Measurements from ENCODE around the gene BDKRB2.

BDKRB2 gene

GRCh38 chr14:96231526-96232130, 27.0 kb downstream of the BDKRB2 start:
- DNase-seq (ENCODE audit: insufficient read length, low spot score) (no peak), FAIRE-seq (no peak)
- no peak for TF ChIP-seq POLR2A (IDR thresholded peaks at IDR 0.05; ENCODE audit: low read depth, low read length)
- no peak for TF ChIP-seq SPI1 (IDR thresholded peaks at IDR 0.05; ENCODE audit: low read depth, low read length)
- TF ChIP-seq PAX5 (IDR thresholded peaks at IDR 0.05; ENCODE audit: insufficient read depth, low read length, severe bottlenecking), result no peak
- no peak for TF ChIP-seq TAF1 (IDR thresholded peaks at IDR 0.05; ENCODE audit: low read depth, low read length)
- TF ChIP-seq POLR2AphosphoS5 (IDR thresholded peaks at IDR 0.05; ENCODE audit: low read depth, low read length), result no peak
- no peak for TF ChIP-seq POU2F2 (IDR thresholded peaks at IDR 0.05; ENCODE audit: low read depth, low read length)

DNA sequence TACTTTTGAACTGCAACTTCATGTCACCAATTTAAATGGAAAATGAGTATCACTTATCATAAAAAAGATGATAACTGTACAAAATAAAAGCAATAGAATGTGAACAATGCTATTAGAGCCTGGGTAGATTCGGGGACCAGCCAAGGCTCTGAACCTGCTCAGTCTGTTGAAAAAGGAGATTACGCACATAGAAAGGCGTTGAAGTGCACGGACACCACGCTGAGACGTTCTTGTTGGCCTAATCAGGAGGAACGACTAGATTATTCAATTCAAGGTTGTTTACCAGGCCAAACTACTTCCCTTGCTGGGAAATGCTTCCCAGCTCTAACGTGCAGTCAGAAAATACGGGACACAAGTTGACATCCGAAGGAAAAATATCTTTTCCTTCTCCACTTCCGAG, 27.9 kb downstream of the BDKRB2 start:
- DNase-seq (ENCODE audit: insufficient read length, low spot score) (no peak), FAIRE-seq (no peak)
- TF ChIP-seq POU2F2 (IDR thresholded peaks at IDR 0.05; ENCODE audit: low read depth, low read length) (no peak), POLR2AphosphoS5 (IDR thresholded peaks at IDR 0.05; ENCODE audit: low read depth, low read length) (no peak), POLR2A (IDR thresholded peaks at IDR 0.05; ENCODE audit: low read depth, low read length) (no peak), SPI1 (IDR thresholded peaks at IDR 0.05; ENCODE audit: low read depth, low read length) (no peak), PAX5 (IDR thresholded peaks at IDR 0.05; ENCODE audit: insufficient read depth, low read length, severe bottlenecking) (no peak), TAF1 (IDR thresholded peaks at IDR 0.05; ENCODE audit: low read depth, low read length) (no peak)

DNA sequence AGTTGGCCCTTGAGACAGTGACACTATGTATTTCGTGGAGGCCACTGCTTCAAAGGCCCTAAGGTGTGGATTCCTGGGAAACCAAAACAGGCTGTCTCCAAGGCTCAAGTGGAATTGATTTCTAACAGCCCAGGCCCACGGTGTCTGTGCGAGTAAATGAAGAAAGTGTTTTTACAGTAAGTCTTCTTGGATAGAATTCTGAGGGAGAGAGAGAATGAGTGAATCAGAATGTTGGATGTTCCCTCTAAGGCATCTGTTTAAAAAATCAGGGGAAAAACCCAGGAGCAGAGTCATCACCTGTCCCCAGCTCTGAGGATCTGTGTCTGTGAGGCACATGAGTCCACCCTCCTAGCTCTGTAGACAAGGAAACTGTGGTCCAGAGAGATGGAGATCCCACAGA, 29.0 kb downstream of the BDKRB2 start:
- TF ChIP-seq TAF1 (IDR thresholded peaks at IDR 0.05; ENCODE audit: low read depth, low read length), result no peak
- TF ChIP-seq POLR2A (IDR thresholded peaks at IDR 0.05; ENCODE audit: low read depth, low read length), result no peak
- TF ChIP-seq SPI1 (IDR thresholded peaks at IDR 0.05; ENCODE audit: low read depth, low read length), result no peak
- TF ChIP-seq POU2F2 (IDR thresholded peaks at IDR 0.05; ENCODE audit: low read depth, low read length), result no peak
- TF ChIP-seq POLR2AphosphoS5 (IDR thresholded peaks at IDR 0.05; ENCODE audit: low read depth, low read length), result no peak
- no peak for TF ChIP-seq PAX5 (IDR thresholded peaks at IDR 0.05; ENCODE audit: insufficient read depth, low read length, severe bottlenecking)
- DNase-seq (ENCODE audit: insufficient read length, low spot score) (no peak), FAIRE-seq (no peak)

- TF ChIP-seq POU2F2 (IDR thresholded peaks at IDR 0.05; ENCODE audit: low read depth, low read length) (no peak), TAF1 (IDR thresholded peaks at IDR 0.05; ENCODE audit: low read depth, low read length) (no peak), POLR2AphosphoS5 (IDR thresholded peaks at IDR 0.05; ENCODE audit: low read depth, low read length) (no peak), POLR2A (IDR thresholded peaks at IDR 0.05; ENCODE audit: low read depth, low read length) (no peak), SPI1 (IDR thresholded peaks at IDR 0.05; ENCODE audit: low read depth, low read length) (no peak), PAX5 (IDR thresholded peaks at IDR 0.05; ENCODE audit: insufficient read depth, low read length, severe bottlenecking) (no peak)
- DNase-seq (ENCODE audit: insufficient read length, low spot score), result no peak
- no peak for FAIRE-seq
These were observed 30.8 kb downstream of the BDKRB2 start for GRCh38 chr14:96235426-96235825.

DNA sequence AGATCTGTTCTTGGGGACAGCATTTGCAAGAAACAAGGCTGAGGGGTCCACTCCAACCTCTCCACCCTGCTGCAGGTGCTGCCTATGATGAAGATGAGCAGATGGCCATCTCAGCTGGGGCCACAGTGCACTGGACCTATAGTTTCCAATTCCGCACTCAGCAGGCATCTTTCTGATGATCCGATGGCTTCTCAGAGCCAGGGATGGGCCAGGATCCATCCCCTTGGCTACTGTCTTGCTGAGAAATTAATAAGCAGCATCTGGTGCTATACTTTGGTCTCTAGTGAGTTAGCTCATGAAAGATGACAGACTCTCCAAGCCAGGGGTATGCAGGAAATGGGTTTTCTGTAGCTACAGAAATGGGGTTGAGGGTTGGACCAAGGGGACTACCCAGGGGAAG, 33.0 kb downstream of the BDKRB2 start:
- FAIRE-seq, result no peak
- TF ChIP-seq POU2F2 (IDR thresholded peaks at IDR 0.05; ENCODE audit: low read depth, low read length), result no peak
- TF ChIP-seq POLR2A (IDR thresholded peaks at IDR 0.05; ENCODE audit: low read depth, low read length), result no peak
- no peak for TF ChIP-seq TAF1 (IDR thresholded peaks at IDR 0.05; ENCODE audit: low read depth, low read length)
- TF ChIP-seq SPI1 (IDR thresholded peaks at IDR 0.05; ENCODE audit: low read depth, low read length), result no peak
- no peak for TF ChIP-seq POLR2AphosphoS5 (IDR thresholded peaks at IDR 0.05; ENCODE audit: low read depth, low read length)
- TF ChIP-seq PAX5 (IDR thresholded peaks at IDR 0.05; ENCODE audit: insufficient read depth, low read length, severe bottlenecking), result no peak
- DNase-seq (ENCODE audit: insufficient read length, low spot score), result no peak

GRCh38 chr14:96238676-96239265, 34.1 kb downstream of the BDKRB2 start:
- no peak for TF ChIP-seq POU2F2 (IDR thresholded peaks at IDR 0.05; ENCODE audit: low read depth, low read length)
- no peak for TF ChIP-seq TAF1 (IDR thresholded peaks at IDR 0.05; ENCODE audit: low read depth, low read length)
- no peak for TF ChIP-seq POLR2AphosphoS5 (IDR thresholded peaks at IDR 0.05; ENCODE audit: low read depth, low read length)
- TF ChIP-seq PAX5 (IDR thresholded peaks at IDR 0.05; ENCODE audit: insufficient read depth, low read length, severe bottlenecking), result no peak
- TF ChIP-seq POLR2A (IDR thresholded peaks at IDR 0.05; ENCODE audit: low read depth, low read length), result no peak
- TF ChIP-seq SPI1 (IDR thresholded peaks at IDR 0.05; ENCODE audit: low read depth, low read length), result no peak
- DNase-seq (ENCODE audit: insufficient read length, low spot score) (no peak), FAIRE-seq (no peak)

DNA sequence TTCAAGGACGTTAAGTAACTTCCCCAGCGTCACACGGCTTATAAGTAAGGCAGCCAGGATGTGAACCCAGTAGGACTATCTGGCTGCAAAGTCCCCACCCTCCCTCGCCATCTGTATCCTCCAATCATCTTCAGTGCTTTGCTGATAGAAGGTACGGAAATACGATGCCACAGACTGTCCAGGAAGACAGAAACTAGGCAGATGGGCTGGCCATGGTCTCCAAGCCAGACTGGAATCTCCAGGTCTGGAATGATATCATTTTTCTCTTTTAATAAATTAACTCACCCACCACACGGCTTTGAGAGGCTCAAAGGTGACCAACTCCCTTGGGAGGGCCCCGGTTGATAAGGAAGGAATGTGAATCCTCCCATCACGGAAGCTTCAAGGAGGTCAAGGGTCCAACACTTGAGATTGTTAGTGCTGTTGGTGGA, 35.1 kb downstream of the BDKRB2 start:
- TF ChIP-seq POLR2A (IDR thresholded peaks at IDR 0.05; ENCODE audit: low read depth, low read length) (no peak), POU2F2 (IDR thresholded peaks at IDR 0.05; ENCODE audit: low read depth, low read length) (no peak), SPI1 (IDR thresholded peaks at IDR 0.05; ENCODE audit: low read depth, low read length) (no peak), POLR2AphosphoS5 (IDR thresholded peaks at IDR 0.05; ENCODE audit: low read depth, low read length) (no peak), TAF1 (IDR thresholded peaks at IDR 0.05; ENCODE audit: low read depth, low read length) (no peak), PAX5 (IDR thresholded peaks at IDR 0.05; ENCODE audit: insufficient read depth, low read length, severe bottlenecking) (no peak)
- FAIRE-seq (no peak), DNase-seq (ENCODE audit: insufficient read length, low spot score) (no peak)

DNA sequence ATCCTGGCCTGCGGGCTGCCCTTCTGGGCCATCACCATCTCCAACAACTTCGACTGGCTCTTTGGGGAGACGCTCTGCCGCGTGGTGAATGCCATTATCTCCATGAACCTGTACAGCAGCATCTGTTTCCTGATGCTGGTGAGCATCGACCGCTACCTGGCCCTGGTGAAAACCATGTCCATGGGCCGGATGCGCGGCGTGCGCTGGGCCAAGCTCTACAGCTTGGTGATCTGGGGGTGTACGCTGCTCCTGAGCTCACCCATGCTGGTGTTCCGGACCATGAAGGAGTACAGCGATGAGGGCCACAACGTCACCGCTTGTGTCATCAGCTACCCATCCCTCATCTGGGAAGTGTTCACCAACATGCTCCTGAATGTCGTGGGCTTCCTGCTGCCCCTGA, 36.0 kb downstream of the BDKRB2 start:
- TF ChIP-seq TAF1 (IDR thresholded peaks at IDR 0.05; ENCODE audit: low read depth, low read length), result no peak
- no peak for TF ChIP-seq POU2F2 (IDR thresholded peaks at IDR 0.05; ENCODE audit: low read depth, low read length)
- TF ChIP-seq POLR2A (IDR thresholded peaks at IDR 0.05; ENCODE audit: low read depth, low read length), result no peak
- TF ChIP-seq POLR2AphosphoS5 (IDR thresholded peaks at IDR 0.05; ENCODE audit: low read depth, low read length), result no peak
- TF ChIP-seq PAX5 (IDR thresholded peaks at IDR 0.05; ENCODE audit: insufficient read depth, low read length, severe bottlenecking), result no peak
- no peak for TF ChIP-seq SPI1 (IDR thresholded peaks at IDR 0.05; ENCODE audit: low read depth, low read length)
- FAIRE-seq (no peak), DNase-seq (ENCODE audit: insufficient read length, low spot score) (no peak)

- no peak for DNase-seq (ENCODE audit: insufficient read length, low spot score)
- FAIRE-seq, result no peak
- TF ChIP-seq PAX5 (IDR thresholded peaks at IDR 0.05; ENCODE audit: insufficient read depth, low read length, severe bottlenecking) (no peak), SPI1 (IDR thresholded peaks at IDR 0.05; ENCODE audit: low read depth, low read length) (no peak), POU2F2 (IDR thresholded peaks at IDR 0.05; ENCODE audit: low read depth, low read length) (no peak), POLR2AphosphoS5 (IDR thresholded peaks at IDR 0.05; ENCODE audit: low read depth, low read length) (no peak), TAF1 (IDR thresholded peaks at IDR 0.05; ENCODE audit: low read depth, low read length) (no peak), POLR2A (IDR thresholded peaks at IDR 0.05; ENCODE audit: low read depth, low read length) (no peak)
These were observed 37.5 kb downstream of the BDKRB2 start for GRCh38 chr14:96242126-96242525.
